HUES64 (cell line): ENCODE data around the gene USP17L29.
"Not testable (repeated sequence)": the region's sequence is repeated elsewhere in the genome, so short reads cannot be mapped to it uniquely, and the experiment has no call there.

Experiments
- H3K27ac ChIP-seq: 2 replicates; pipeline ENCODE4 v1.7.0; 2013; ENCODE audit warnings: low read depth, low read length, inconsistent platforms
- H3K27me3 ChIP-seq: 2 replicates; pipeline ENCODE4 v1.6.1; 2013; ENCODE audit warnings: mild to moderate bottlenecking, low read length; ENCODE audit not compliant: insufficient read depth
- H3K36me3 ChIP-seq: 2 replicates; pipeline ENCODE4 v1.6.1; 2013; ENCODE audit warnings: mild to moderate bottlenecking, low read length; ENCODE audit not compliant: insufficient read depth
- H3K4me1 ChIP-seq: 2 replicates; pipeline ENCODE4 v1.6.1; 2013; ENCODE audit warnings: mild to moderate bottlenecking, low read length, moderate library complexity; ENCODE audit not compliant: insufficient read depth
- H3K4me3 ChIP-seq: 2 replicates; pipeline ENCODE4 v1.5.1; 2013; ENCODE audit warnings: mild to moderate bottlenecking, low read length, moderate library complexity
- H3K9ac ChIP-seq: 2 replicates; pipeline ENCODE4 v1.6.1; 2013; ENCODE audit warnings: mild to moderate bottlenecking, low read depth, low read length
- H3K9me3 ChIP-seq: 2 replicates; pipeline ENCODE4 v1.6.1; 2013; ENCODE audit warnings: low read depth, low read length; ENCODE audit not compliant: insufficient read depth
- whole genome bisulfite sequencing: fragments of 150-250, 120-280 bp; methylation state at CpG from one replicate; pipeline ENCODE4 v1.1.7; 2013; ENCODE audit warnings: missing lambda C conversion rate; 5-methylcytosine and 5-hydroxymethylcytosine counted together

USP17L29 gene

GRCh38 chr4:9381012-9381534 lies 27.6 kb downstream of the USP17L29 start:
- H3K4me3 ChIP-seq = peak overlapping the region; percentile 34
- not testable (repeated sequence) for H3K36me3 ChIP-seq, H3K9ac ChIP-seq, H3K4me1 ChIP-seq, H3K9me3 ChIP-seq, H3K27me3 ChIP-seq, H3K27ac ChIP-seq
- 64% methylated on average over 28 of the region's 36 CpGs for WGBS

- Histone ChIP-seq H3K4me3 (no peak overlapping the region), H3K9ac (no peak overlapping the region), H3K4me1 (no peaks in the 10 kb centered on the region), H3K27ac (no peak overlapping the region), H3K36me3 (no peaks in the 10 kb centered on the region), H3K9me3 (no peaks in the 10 kb centered on the region), H3K27me3 (no peaks in the 10 kb centered on the region)
- 70% methylated on average over 1 of the region's 1 CpG for WGBS
Measured at GRCh38 chr4:9384126-9384525, 30.7 kb downstream of the USP17L29 start.

GRCh38 chr4:9389001-9389400 lies 35.6 kb downstream of the USP17L29 start:
- not testable (repeated sequence) for H3K27me3 ChIP-seq, H3K9me3 ChIP-seq, H3K4me3 ChIP-seq, H3K9ac ChIP-seq, H3K36me3 ChIP-seq, H3K4me1 ChIP-seq, H3K27ac ChIP-seq
- WGBS = 84% methylated on average over 2 of the region's 2 CpGs
